HG03571 (cell line): ENCODE data around the gene ECI1.
A peak's percentile ranks its signal among the peaks of the same experiment; 100 is the strongest.
"Not testable (repeated sequence)": the region's sequence is repeated elsewhere in the genome, so short reads cannot be mapped to it uniquely, and the experiment has no call there.

Experiments used
- ATAC-seq: cut with Tn5 transposase; IDR thresholded peaks from one replicate; pipeline ENCODE4 v1.9.1; 2021; ENCODE audit not compliant: unreplicated experiment

Gene ECI1

GRCh38 chr16:2212362-2213324, 38.7 kb downstream of the ECI1 start:
- no peak for ATAC-seq

GRCh38 chr16:2211923-2212347, 39.5 kb downstream of the ECI1 start:
- no peak for ATAC-seq

- no peak for ATAC-seq
Measured at GRCh38 chr16:2210386-2211365, 40.7 kb downstream of the ECI1 start, which contains the start of gene BRICD5. Gene BRICD5 (minus strand): TSS chr16:2210863. CDS start chr16:2210833, 30 bp downstream.

- ATAC-seq, result no peak
Measured at GRCh38 chr16:2210009-2210332, 41.4 kb downstream of the ECI1 start.

- ATAC-seq, result no peak
Measured at GRCh38 chr16:2209258-2210008, 42.0 kb downstream of the ECI1 start.

DNA sequence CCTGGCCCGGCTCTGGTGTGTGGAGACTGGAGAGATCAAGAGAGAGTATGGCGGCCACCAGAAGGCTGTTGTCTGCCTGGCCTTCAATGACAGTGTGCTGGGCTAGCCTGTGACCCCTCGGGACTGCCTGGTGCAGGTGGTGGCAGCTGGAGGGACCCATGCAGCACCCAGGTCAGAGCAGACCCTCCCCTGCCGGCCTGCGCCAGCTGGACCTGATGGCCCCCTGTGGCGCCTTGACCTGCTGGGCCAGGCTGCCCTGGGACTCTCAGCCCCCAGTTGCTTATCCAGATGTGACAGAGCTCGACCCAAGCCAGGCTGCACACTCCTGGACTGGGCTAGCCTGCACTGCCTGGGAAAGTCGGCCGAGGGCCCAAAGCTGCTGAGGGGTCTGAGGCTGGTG, 42.6 kb downstream of the ECI1 start:
- ATAC-seq, result no peak

DNA sequence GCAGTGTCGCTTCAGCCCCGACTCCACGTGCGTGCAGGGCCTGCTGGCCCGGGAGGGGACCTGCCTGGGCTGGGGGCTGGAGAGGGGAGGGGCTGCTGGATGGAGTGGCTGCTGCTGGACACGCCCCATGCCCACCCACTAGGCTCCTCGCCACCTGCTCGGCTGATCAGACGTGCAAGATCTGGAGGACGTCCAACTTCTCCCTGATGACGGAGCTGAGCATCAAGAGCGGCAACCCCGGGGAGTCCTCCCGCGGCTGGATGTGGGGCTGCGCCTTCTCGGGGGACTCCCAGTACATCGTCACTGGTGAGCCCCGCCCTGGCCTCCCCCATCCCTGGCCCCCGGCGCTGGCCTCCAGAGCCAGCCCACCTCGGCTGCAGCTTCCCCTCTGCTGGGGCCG, 43.1 kb downstream of the ECI1 start:
- ATAC-seq, result no peak

- no peak for ATAC-seq
Measured at GRCh38 chr16:2207872-2208271, 43.5 kb downstream of the ECI1 start.

- no peak for ATAC-seq
Measured at GRCh38 chr16:2206780-2207433, 44.5 kb downstream of the ECI1 start.

- no peak for ATAC-seq
Measured at GRCh38 chr16:2206420-2206779, 45.0 kb downstream of the ECI1 start.

- ATAC-seq, result peak; percentile 5
Measured at GRCh38 chr16:2205967-2206313, 45.4 kb downstream of the ECI1 start.

DNA sequence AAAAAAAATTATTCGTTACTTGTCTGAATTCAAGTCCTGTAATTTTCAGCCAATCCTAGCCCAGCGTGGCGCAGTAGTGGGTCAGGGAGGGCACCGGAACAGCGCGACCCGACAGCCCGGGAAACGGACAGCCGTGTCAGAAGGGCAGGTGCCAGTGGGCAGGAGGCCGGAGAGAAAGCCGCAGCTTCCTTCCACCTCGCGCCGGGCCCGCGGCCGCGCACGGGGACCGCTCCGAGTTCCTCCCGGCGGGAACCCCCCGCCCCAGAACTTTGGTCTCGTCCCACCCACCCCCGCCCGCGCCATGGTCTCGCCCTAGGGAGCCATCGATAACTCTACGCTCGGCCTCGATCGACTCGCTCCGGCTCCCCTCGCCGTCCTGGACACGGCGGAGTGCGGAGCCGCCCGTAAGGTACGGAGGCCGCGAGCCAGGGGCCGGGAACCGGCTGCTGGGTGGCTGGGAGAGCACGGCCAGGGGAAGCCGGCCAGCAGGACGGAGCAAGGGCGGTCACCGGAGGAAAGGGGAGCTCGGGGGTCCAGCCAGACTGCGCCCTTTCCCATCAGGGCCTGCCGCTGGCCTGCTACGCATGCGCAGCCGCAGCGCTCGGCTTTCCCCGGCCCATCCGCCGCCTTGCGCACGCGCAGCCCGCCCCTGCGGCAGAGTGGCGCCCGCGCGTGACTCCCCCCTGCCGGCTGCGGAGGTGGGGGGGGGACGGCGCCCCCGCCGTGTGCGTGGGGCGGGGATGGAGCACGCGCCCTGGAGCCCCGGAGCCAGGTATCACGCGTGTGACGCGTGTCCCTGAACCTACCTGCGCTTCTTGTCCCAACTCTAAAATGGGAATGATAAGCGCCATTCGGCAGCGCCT, 46.1 kb downstream of the ECI1 start, which contains the start of gene MLST8:
Gene MLST8 (plus strand): TSS at position 351 of the 863 bp plus-strand sequence. CDS start 632 bp downstream, outside the sequence.
- peak; percentile 69 for ATAC-seq

DNA sequence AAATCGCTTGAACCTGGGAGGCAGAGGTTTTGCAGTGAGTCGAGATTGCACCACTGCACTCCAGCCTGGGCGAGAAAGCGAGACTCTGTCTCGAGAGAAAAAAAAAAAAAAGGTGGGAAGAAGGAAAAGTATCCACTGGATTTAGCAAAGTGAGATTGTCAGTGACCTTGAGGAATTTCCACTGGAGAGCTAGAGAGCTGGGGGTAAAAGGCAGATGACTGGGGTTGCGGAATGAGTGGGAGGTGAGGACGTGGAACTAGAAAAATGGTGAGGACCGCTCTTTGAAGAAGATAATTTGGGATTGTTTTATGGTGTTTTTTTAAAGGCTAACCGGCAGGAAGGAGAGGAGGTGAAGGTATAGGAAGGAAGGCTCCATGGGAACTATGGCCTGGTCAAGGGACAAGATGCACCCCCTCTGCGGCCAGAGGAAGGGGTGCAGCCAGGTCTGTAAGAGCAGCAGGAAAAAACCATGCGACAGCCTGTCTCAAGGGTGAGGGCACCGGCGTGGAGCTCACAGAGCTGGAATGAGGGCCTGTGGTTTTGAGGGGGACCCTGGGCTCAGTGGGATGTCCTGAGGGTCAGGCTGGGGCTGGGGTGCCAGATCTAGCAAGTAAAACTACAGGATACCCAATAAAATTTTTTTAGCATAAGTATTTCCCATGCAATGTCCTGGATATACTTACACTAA, 46.8 kb downstream of the ECI1 start:
- no peak for ATAC-seq

- ATAC-seq, result not testable (repeated sequence)
Measured at GRCh38 chr16:2203119-2203688, 48.2 kb downstream of the ECI1 start.

DNA sequence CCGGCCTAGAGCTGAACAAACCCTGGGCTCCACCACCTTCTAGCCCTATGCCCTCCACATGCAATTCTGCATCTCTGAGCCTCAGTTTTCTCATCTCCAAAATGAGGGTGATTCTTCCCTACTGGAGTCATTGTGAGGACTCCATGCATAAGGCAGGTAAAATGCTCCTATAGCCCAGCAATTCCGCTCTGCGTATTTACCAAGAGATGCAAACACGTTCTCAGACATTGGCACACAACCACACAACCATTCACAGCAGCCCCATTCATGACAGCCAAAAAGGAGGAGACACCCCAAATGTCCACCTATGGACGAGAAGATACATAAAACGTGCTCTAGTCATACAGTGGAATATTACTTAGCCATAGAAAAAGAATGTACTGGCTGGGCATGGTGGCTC, 51.1 kb downstream of the ECI1 start:
- no peak for ATAC-seq

DNA sequence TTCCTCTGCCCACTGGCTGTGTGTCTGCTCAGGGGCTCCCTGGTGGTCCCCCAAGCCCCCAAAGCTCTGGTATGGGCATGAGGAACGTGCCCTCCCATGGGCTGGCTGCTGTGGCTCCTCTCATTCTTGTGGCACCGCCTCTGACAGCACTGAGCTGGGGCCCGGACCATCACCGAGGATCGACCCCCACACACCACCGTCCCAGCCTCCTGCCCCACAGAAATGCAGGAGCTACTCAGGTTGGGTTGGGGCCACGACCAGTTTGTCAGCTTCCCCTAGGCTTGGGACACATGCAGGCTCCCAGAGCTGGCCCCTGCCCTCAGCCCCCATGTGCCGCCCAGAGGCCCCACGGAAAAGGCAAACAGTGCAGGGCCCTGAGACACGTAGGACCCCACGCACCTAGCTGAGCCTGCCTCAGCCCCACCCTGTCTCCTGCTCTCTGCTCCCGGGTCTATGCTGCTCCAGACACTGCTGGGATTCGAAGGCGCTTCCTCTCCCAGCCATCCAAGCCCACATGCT, 51.7 kb downstream of the ECI1 start:
- ATAC-seq, result no peak

- no peak for ATAC-seq
Measured at GRCh38 chr16:2199095-2199494, 52.3 kb downstream of the ECI1 start.

GRCh38 chr16:2198283-2198682, 53.1 kb downstream of the ECI1 start:
- no peak for ATAC-seq
